Left ventricle myocardium inferior (tissue), 1 donor: ENCODE results near the gene STARD3NL. TPM values are rescaled to one million over a fixed set of nuclear protein-coding genes. Genes with fewer than 3 reads are reported as not detected.

ENCODE experiments used
- DNase-seq: peaks from one replicate; pipeline ENCODE4 v3.0.0-alpha.2; 2020
- H3K27ac ChIP-seq: fragments of 200-600 bp; replicated peaks from 2 replicates; pipeline ENCODE4 v1.8.0; 2021
- H3K27me3 ChIP-seq: fragments of 200-600 bp; 2 replicates; pipeline ENCODE4 v1.8.0; 2021; ENCODE audit warnings: low read depth
- H3K36me3 ChIP-seq: fragments of 200-600 bp; 2 replicates; pipeline ENCODE4 v1.8.0; 2021
- H3K4me1 ChIP-seq: fragments of 200-600 bp; 2 replicates; pipeline ENCODE4 v1.8.0; 2021
- H3K4me3 ChIP-seq: fragments of 200-600 bp; 2 replicates; pipeline ENCODE4 v1.8.0; 2021; ENCODE audit warnings: mild to moderate bottlenecking, moderate library complexity
- H3K9me3 ChIP-seq: fragments of 200-600 bp; replicated peaks from 2 replicates; pipeline ENCODE4 v1.8.0; 2021
- intact Hi-C: fragments of 100-400 bp; cut with micrococcal nuclease; formaldehyde crosslinking; loops from one replicate; pipeline ENCODE4 v1.11.0; 2022
- total RNA-seq: library from RNA; stranded (reverse); fragmentation: NEBNext Ultra II Directional; extraction: Animal tissue kit (Norgen Biotek cat#: 25700); gene quantifications from one replicate; pipeline ENCODE4 v1.2.1, GENCODE V29; 2021
- TF ChIP-seq, protein P1 (sequence below): fragments of 200-600 bp; IDR thresholded peaks from 2 replicates; pipeline ENCODE4 v1.8.0; 2021; ENCODE audit warnings: antibody characterized with exemption, mild to moderate bottlenecking, borderline replicate concordance
- donor health status: DM: no; HTN: yes; CAD: no; lungs with severe emphysema.

Gene STARD3NL
- total RNA-seq, 1 donor from 2014 or later: 24.8 TPM

GRCh38 chr7:38191791-38192190, 13.7 kb downstream of the STARD3NL start:
- no peaks in the 10 kb centered on the region for H3K36me3 ChIP-seq
- no peak overlapping the region for H3K27ac ChIP-seq
- H3K4me1 ChIP-seq: peaks cover 35% of the 10 kb centered on the region
- peaks cover 22% of the 10 kb centered on the region for H3K9me3 ChIP-seq
- H3K27me3 ChIP-seq: no peaks in the 10 kb centered on the region
- no peak for DNase-seq
- H3K4me3 ChIP-seq: no peak overlapping the region
- intact Hi-C loops: no loop called here
- TF ChIP-seq, protein P1, sequence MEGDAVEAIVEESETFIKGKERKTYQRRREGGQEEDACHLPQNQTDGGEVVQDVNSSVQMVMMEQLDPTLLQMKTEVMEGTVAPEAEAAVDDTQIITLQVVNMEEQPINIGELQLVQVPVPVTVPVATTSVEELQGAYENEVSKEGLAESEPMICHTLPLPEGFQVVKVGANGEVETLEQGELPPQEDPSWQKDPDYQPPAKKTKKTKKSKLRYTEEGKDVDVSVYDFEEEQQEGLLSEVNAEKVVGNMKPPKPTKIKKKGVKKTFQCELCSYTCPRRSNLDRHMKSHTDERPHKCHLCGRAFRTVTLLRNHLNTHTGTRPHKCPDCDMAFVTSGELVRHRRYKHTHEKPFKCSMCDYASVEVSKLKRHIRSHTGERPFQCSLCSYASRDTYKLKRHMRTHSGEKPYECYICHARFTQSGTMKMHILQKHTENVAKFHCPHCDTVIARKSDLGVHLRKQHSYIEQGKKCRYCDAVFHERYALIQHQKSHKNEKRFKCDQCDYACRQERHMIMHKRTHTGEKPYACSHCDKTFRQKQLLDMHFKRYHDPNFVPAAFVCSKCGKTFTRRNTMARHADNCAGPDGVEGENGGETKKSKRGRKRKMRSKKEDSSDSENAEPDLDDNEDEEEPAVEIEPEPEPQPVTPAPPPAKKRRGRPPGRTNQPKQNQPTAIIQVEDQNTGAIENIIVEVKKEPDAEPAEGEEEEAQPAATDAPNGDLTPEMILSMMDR: no peak

GRCh38 chr7:38192327-38192726, 14.3 kb downstream of the STARD3NL start:
- TF ChIP-seq, protein P1: no peak
- intact Hi-C loops: no loop called here

GRCh38 chr7:38195804-38196595, 18.0 kb downstream of the STARD3NL start:
- no peak for DNase-seq
- no peaks in the 10 kb centered on the region for H3K27me3 ChIP-seq
- no peaks in the 10 kb centered on the region for H3K36me3 ChIP-seq
- peaks cover 20% of the 10 kb centered on the region for H3K9me3 ChIP-seq
- no peak overlapping the region for H3K27ac ChIP-seq
- peaks cover 53% of the 10 kb centered on the region for H3K4me1 ChIP-seq
- TF ChIP-seq, protein P1: no peak
- intact Hi-C loops: no loop called here
- H3K4me3 ChIP-seq: no peak overlapping the region

More at GRCh38 chr7:38192327-38192726, 14.3 kb downstream of the STARD3NL start:
- DNase-seq: no peak
- Histone ChIP-seq H3K27me3 (no peaks in the 10 kb centered on the region), H3K27ac (no peak overlapping the region), H3K36me3 (no peaks in the 10 kb centered on the region), H3K4me1 (peaks cover 34% of the 10 kb centered on the region), H3K4me3 (no peak overlapping the region), H3K9me3 (peaks cover 22% of the 10 kb centered on the region)

GRCh38 chr7:38198366-38198765, 20.3 kb downstream of the STARD3NL start:
- H3K4me3 ChIP-seq: no peak overlapping the region
- intact Hi-C loops: no loop called here
- H3K9me3 ChIP-seq: no peaks in the 10 kb centered on the region
- peaks cover 5% of the 10 kb centered on the region for H3K36me3 ChIP-seq
- H3K27ac ChIP-seq: no peak overlapping the region
- H3K4me1 ChIP-seq: peaks cover 53% of the 10 kb centered on the region
- TF ChIP-seq, protein P1: no peak
- no peak for DNase-seq
- H3K27me3 ChIP-seq: no peaks in the 10 kb centered on the region

- Histone ChIP-seq H3K4me1 (peaks cover 53% of the 10 kb centered on the region), H3K27ac (no peak overlapping the region), H3K9me3 (no peaks in the 10 kb centered on the region), H3K36me3 (peaks cover 5% of the 10 kb centered on the region), H3K4me3 (no peak overlapping the region), H3K27me3 (no peaks in the 10 kb centered on the region)
- TF ChIP-seq, protein P1: no peak
- intact Hi-C loops: no loop called here
- DNase-seq: no peak
Measured at GRCh38 chr7:38199154-38199553, 21.1 kb downstream of the STARD3NL start.
